Measurements from ENCODE around the gene PRLR. TPM values are rescaled to one million over a fixed set of nuclear protein-coding genes. Genes with fewer than 3 reads are reported as not detected.

Gene PRLR
- total RNA-seq, 1 donor from 2014 or later: 109 TPM

DNA sequence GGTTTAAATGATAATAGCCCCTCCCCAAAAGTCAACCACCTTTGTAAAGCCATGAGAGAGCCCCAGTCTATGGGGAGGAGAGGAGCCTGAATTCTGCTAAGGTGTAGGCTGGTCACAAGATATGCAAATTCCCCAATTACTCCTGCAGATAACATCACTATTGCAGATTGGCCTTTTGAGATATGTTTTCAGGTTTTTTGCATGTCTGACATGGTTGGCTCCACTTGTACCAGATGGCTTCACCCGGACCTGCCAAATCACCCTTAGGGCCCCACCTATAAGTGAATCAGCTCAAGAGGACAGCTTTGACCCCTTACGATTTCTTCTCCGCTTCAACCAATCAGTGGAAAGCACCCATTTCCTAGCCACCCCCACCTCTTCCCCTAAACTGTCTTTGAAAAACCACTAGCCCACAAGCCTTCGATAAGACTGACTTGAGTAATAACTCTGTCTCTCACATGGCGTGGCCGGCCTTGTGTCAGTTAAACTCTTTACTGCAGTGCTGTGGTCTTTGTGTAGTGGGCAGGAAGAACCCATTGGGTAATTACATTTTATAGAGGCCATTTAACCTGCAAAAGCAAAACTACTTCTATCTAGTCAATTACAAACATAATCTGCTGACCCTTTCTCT lies 69.7 kb downstream of the PRLR start:
- no peak for DNase-seq (ENCODE audit: low spot score)

GRCh38 chr5:35159370-35159742 lies 70.9 kb downstream of the PRLR start:
- no peak for DNase-seq (ENCODE audit: low spot score)

- peak; percentile 71 for DNase-seq (ENCODE audit: low spot score)
Observed at GRCh38 chr5:35158622-35159369, 71.5 kb downstream of the PRLR start.

DNA sequence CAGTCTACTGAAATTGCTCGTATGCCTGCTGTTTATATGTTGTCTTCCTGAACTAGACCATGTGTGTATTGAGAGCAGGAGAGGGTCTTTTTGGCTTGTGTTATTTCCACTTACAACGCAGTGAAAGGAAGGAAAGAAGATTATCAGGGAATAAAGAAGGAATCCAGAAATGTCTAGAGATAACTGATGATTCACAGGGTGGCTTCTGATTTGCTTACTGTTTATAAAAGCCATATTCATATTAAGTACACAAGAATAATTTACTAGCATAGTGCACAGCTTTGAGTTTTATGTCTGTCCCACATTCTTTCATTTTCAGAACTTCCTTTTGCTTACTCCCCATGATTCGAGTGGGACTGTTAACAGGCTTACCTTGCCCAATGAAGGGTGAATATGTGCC lies 72.1 kb downstream of the PRLR start:
- peak; percentile 58 for DNase-seq (ENCODE audit: low spot score)

- no peak for DNase-seq (ENCODE audit: low spot score)
Observed at GRCh38 chr5:35153375-35153932, 76.8 kb downstream of the PRLR start.

GRCh38 chr5:35152733-35153132 lies 77.6 kb downstream of the PRLR start:
- DNase-seq (ENCODE audit: low spot score): no peak

GRCh38 chr5:35151146-35151920 lies 79.0 kb downstream of the PRLR start:
- peak; percentile 52 for DNase-seq (ENCODE audit: low spot score)

DNA sequence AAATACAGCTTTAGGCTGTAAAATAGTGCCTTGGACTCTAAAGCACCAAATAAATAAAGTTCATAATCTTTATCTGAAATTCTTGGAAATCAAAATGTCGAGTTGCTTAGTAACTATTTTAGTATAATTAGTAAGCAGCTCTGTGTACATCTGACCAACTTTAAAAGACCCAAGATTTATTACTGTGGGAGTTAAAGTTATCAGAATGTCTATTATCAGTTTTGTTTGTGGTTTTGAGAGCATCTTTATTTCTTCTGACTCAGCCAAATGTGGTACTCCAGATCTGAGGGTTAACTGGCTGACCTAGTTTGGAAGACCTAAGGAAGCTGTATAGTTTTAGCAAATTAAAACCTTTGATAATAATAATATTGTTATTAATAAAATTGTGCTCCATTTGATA lies 81.2 kb downstream of the PRLR start:
- DNase-seq (ENCODE audit: low spot score): peak; percentile 69

- DNase-seq (ENCODE audit: low spot score): no peak
Observed at GRCh38 chr5:35146406-35146805, 83.9 kb downstream of the PRLR start.

- DNase-seq (ENCODE audit: low spot score): no peak
Observed at GRCh38 chr5:35145691-35146317, 84.5 kb downstream of the PRLR start.

GRCh38 chr5:35145012-35145411 lies 85.3 kb downstream of the PRLR start:
- DNase-seq (ENCODE audit: low spot score): no peak

DNA sequence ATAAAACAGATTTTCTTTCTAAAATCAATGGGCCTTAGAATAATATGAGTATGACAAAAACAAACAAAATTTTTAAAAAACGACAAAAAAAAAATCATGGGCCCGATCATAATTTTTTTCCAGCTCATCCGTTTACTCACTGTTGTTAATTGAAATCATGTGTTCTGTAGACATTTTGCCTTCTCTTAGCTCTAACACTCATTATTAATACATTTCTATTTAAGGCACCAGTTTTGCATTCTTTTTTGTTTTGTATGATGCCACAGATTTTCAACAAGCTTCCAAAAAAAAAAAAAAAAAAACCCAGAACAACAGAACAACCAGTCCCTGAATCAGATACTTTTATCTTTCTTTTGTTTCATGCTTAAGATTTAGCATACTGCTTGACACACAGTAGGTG lies 86.4 kb downstream of the PRLR start:
- DNase-seq (ENCODE audit: low spot score): no peak

GRCh38 chr5:35141739-35142138 lies 88.5 kb downstream of the PRLR start:
- no peak for DNase-seq (ENCODE audit: low spot score)

DNA sequence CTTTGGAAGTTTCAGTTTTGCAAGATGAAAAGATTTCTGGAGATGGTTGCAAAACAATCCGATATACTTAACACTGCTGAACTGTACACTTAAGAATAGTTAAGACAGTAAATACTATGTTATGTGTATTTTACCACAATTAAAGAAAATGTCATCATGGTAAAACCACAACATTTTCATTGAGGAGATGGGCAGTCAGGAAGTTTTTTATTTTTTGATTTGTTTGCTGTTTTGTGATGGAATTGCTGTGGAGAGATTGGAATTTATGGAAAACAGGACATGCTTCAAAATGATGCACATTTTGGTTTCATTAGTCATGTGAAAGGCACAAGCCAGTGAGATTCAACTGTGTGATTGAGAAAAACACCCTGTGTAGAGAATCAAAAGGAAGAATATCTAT lies 92.1 kb downstream of the PRLR start:
- peak; percentile 64 for DNase-seq (ENCODE audit: low spot score)

DNA sequence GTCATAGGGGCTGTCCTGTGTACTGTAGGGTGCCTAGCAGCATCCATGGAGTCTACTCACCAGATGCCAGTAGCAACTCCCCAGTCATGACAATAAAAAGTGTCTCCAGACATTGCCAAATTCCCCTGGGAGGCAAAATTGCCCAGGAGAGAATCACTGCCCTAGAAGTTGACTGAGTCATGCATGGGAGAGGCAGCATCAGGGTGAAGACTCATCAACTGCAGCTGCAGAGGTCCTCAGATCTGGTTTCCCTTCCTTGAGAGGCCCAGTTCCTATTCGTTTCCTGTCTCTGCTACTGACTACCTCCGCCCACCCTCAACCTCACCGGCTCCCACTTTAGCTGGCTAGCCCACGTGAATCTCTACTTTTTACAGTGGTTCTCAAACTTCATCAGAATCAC lies 93.9 kb downstream of the PRLR start:
- peak; percentile 40 for DNase-seq (ENCODE audit: low spot score)

DNA sequence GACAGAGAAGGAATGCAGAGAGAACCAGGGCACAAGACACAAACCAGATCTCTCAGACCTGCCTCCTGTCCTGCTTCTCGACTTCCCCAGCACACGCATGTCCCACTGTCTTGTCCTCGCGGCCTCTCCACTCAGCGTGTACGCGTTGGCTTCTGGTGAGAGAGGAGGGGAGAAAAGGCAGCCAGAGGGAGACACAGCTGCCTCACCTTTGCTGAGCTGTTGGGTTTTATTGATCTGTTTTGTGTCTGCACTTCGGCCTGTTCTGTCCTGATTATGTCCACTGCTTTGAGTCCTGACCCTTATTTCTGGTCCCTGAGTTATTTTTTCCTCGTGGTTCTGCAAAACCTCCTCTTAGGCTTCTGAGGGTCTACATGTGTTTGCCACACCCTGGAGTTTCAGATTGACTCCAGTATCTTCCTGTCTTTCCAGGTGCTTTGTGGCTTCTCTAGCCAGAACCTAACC lies 95.0 kb downstream of the PRLR start:
- DNase-seq (ENCODE audit: low spot score): no peak

DNA sequence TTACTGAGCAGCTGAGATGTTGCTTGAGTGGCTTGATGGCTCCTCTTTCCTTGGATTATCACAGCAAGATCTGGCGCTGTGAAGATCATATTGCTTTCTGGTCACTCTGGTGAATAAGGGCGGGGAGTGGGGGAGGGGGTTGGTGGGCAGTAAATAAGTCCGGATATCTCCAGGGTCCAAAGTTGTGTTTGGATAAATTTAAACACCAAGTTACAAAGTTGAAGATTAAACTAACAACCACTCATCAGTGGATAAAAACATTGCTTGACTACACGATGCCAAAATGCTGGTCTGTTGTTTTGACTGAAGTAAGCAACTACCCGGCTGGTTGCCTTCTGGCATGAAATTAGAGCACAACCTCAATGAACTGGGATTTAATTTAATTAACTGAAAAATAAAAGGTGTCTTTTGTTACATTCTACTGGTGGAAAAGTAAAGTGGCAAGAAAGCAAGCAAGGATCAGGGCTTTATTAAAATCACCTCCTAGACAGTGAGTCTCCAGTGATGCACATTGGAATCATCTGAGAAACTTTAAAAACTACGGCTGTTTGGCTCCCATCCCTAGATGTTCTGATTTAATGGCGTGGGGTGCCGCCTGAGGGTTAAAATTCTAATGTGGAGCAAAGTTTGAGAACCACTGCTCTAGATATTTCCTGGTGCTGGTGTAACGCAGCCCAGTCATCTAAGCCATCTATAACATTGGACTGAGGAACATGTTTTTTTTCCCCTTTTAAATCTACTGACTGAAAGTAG lies 95.8 kb downstream of the PRLR start:
- DNase-seq (ENCODE audit: low spot score): no peak

- DNase-seq (ENCODE audit: low spot score): no peak
Observed at GRCh38 chr5:35133186-35133585, 97.1 kb downstream of the PRLR start.

DNA sequence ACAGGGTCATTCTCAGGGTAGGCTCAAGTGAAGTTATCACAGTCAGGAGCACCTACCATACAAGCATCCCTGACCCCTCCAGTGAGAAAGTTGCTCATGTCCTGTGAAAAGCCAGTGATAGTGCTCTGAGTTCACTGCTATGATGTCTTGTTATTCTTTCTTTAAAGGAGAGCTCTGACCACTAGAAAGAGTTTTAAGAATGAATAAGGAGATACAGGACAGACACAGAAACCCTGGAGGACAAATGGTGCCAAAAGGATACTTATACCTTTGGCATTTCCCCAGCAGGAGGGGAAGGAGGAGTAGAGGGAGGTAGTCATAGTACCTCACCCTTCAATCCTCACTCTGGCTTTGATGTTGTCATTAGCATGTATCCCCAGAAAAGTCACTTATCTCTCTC lies 98.6 kb downstream of the PRLR start:
- no peak for DNase-seq (ENCODE audit: low spot score)

GRCh38 chr5:35129921-35130485 lies 100.3 kb downstream of the PRLR start:
- DNase-seq (ENCODE audit: low spot score): no peak

GRCh38 chr5:35129276-35129675 lies 101.0 kb downstream of the PRLR start:
- peak; percentile 74 for DNase-seq (ENCODE audit: low spot score)

Measured in umbilical cord (tissue), 2 donors.